OCI-LY7 (cell line): ENCODE measurements around the gene MEP1A. TPM values are rescaled to one million over a fixed set of nuclear protein-coding genes. Genes with fewer than 3 reads are reported as not detected.

Source experiments
- BruUV-seq: library from RNA; stranded (reverse); fragments of 400-500 nt; replicated peaks from 2 replicates; lab custom pipeline; 2021; lab: Mats Ljungman, UMichigan
- CTCF ChIA-PET: fragments of 300-600 bp; sonication (Branson Sonifier 250); formaldehyde crosslinking; loops from one replicate; lab custom pipeline; 2022; ENCODE audit warnings: antibody characterized with exemption; ENCODE audit not compliant: unreplicated experiment; lab: Charles Lee
- POLR2A ChIA-PET: fragments of 300-600 bp; sonication (Branson Sonifier 250); formaldehyde crosslinking; loops from one replicate; lab custom pipeline; 2022; ENCODE audit warnings: antibody characterized with exemption; lab: Charles Lee
- DNase-seq: peaks from one replicate; pipeline ENCODE4 v3.0.0-alpha.2; 2015; ENCODE audit warnings: low spot score
- H2AFZ ChIP-seq: fragments of 200-600 bp; sonication (generic), shearing (Covaris generic); 2 replicates; pipeline ENCODE4 v1.6.1; 2014; ENCODE audit warnings: mild to moderate bottlenecking, antibody characterized with exemption, low read length, moderate library complexity
- H3K27ac ChIP-seq: fragments of 200-600 bp; sonication (generic); 2 replicates; pipeline ENCODE4 v1.5.1; 2014; ENCODE audit warnings: mixed run types, low read depth, mild to moderate bottlenecking, moderate library complexity, low read length, inconsistent platforms; ENCODE audit not compliant: poor library complexity, severe bottlenecking
- H3K36me3 ChIP-seq: fragments of 200-600 bp; sonication (generic); 2 replicates; pipeline ENCODE4 v1.6.1; 2014; ENCODE audit warnings: mild to moderate bottlenecking, antibody characterized with exemption, low read length, moderate library complexity, mixed read lengths; ENCODE audit not compliant: insufficient read depth
- H3K4me1 ChIP-seq: fragments of 200-600 bp; sonication (generic); 2 replicates; pipeline ENCODE4 v1.5.1; 2014; ENCODE audit warnings: mild to moderate bottlenecking, low read length; ENCODE audit not compliant: insufficient read depth, poor library complexity, severe bottlenecking
- H3K4me2 ChIP-seq: fragments of 200-600 bp; sonication (generic); 2 replicates; pipeline ENCODE4 v1.6.1; 2014; ENCODE audit warnings: mild to moderate bottlenecking, low read length
- H3K4me3 ChIP-seq: fragments of 200-600 bp; sonication (generic); 2 replicates; pipeline ENCODE4 v1.5.1; 2014; ENCODE audit warnings: mild to moderate bottlenecking, low read depth, low read length; ENCODE audit not compliant: poor library complexity, severe bottlenecking
- H3K79me2 ChIP-seq: fragments of 200-600 bp; sonication (generic); 2 replicates; pipeline ENCODE4 v1.6.1; 2016; ENCODE audit warnings: low read depth, mild to moderate bottlenecking, low read length, moderate library complexity, mixed read lengths; ENCODE audit not compliant: insufficient read depth
- H3K9me2 ChIP-seq: fragments of 200-600 bp; sonication (generic); 2 replicates; pipeline ENCODE4 v1.6.1; 2016; ENCODE audit warnings: mild to moderate bottlenecking, low read length, mixed read lengths; ENCODE audit not compliant: insufficient read depth
- H3K9me3 ChIP-seq: fragments of 200-600 bp; sonication (generic); 2 replicates; pipeline ENCODE4 v1.6.1; 2014; ENCODE audit warnings: mild to moderate bottlenecking, mixed run types, low read length, mixed read lengths
- H4K20me1 ChIP-seq: fragments of 200-600 bp; sonication (generic); 2 replicates; pipeline ENCODE4 v1.6.1; 2014; ENCODE audit warnings: mild to moderate bottlenecking, antibody characterized with exemption, low read length, moderate library complexity, mixed read lengths; ENCODE audit not compliant: insufficient read depth
- CTCF ChIP-seq: fragments of 200-600 bp; sonication (generic); conservative IDR thresholded peaks from 2 replicates; pipeline ENCODE4 v1.5.1; 2014; ENCODE audit warnings: mild to moderate bottlenecking, antibody characterized with exemption, low read length, moderate library complexity, mixed read lengths
- EZH2phosphoT487 ChIP-seq: fragments of 200-600 bp; sonication (generic); IDR thresholded peaks from 2 replicates; pipeline ENCODE4 v1.6.1; 2018; ENCODE audit warnings: low read depth, borderline replicate concordance, mild to moderate bottlenecking, mixed run types, antibody characterized with exemption, low read length, moderate library complexity, mixed read lengths
- intact Hi-C: fragments of 100-400 bp; cut with micrococcal nuclease; formaldehyde crosslinking; loops from one replicate; pipeline ENCODE4 v1.10.0; 2022; ENCODE audit not compliant: unreplicated experiment
- total RNA-seq, 2 experiments: library from RNA; depleted of rRNA in 1 of 2; stranded (reverse); fragments of >200 nt in 1 of 2; shearing (Covaris generic) in 1 of 2; gene quantifications; 2 replicates each; pipeline ENCODE4 v1.2.3, GENCODE V29; 2014 to 2022

MEP1A gene
- total RNA-seq, 2 experiments from 2014 or later: not detected

- H4K20me1 ChIP-seq: no peaks in the 10 kb centered on the region
- ChIA-PET CTCF (no interaction called here), POLR2A (no interaction called here)
- no peak for DNase-seq
- H3K4me3 ChIP-seq: no peak overlapping the region
- H3K79me2 ChIP-seq: no peaks in the 10 kb centered on the region
- H3K27ac ChIP-seq: no peak overlapping the region
- no peaks in the 10 kb centered on the region for H3K4me1 ChIP-seq
- TF ChIP-seq CTCF (no peak), EZH2phosphoT487 (no peak)
- H3K9me2 ChIP-seq: no peaks in the 10 kb centered on the region
- no peaks in the 10 kb centered on the region for H3K9me3 ChIP-seq
- intact Hi-C loops: no loop called here
- no peak overlapping the region for H3K4me2 ChIP-seq
- no peaks in the 10 kb centered on the region for H3K36me3 ChIP-seq
- no peak overlapping the region for H2AFZ ChIP-seq
- no TSS peak for BruUV-seq
Measured at GRCh38 chr6:46865221-46865620, 72.0 kb downstream of the MEP1A start.

- H3K36me3 ChIP-seq: no peaks in the 10 kb centered on the region
- no peaks in the 10 kb centered on the region for H3K4me1 ChIP-seq
- CTCF ChIA-PET: no interaction called here
- no TSS peak for BruUV-seq
- H3K9me2 ChIP-seq: no peaks in the 10 kb centered on the region
- POLR2A ChIA-PET: no interaction called here
- no peaks in the 10 kb centered on the region for H3K9me3 ChIP-seq
- TF ChIP-seq CTCF: no peak
- intact Hi-C loops: no loop called here
- H3K4me3 ChIP-seq: no peak overlapping the region
- no peaks in the 10 kb centered on the region for H3K79me2 ChIP-seq
- no peak overlapping the region for H3K27ac ChIP-seq
- no peak overlapping the region for H3K4me2 ChIP-seq
- H2AFZ ChIP-seq: no peak overlapping the region
- DNase-seq: no peak
- no peaks in the 10 kb centered on the region for H4K20me1 ChIP-seq
Measured at GRCh38 chr6:46867411-46867810, 74.2 kb downstream of the MEP1A start.

- no peak overlapping the region for H3K4me2 ChIP-seq
Measured at GRCh38 chr6:46876126-46876525, 82.9 kb downstream of the MEP1A start.

More at GRCh38 chr6:46876126-46876525, 82.9 kb downstream of the MEP1A start:
- CTCF ChIA-PET: interaction anchor here (0.5 kb wide), 1 partner anchor 837 kb away, joined by 3 read pairs; no protein-coding TSS in a partner anchor
- no peak for DNase-seq
- Histone ChIP-seq H3K36me3 (no peaks in the 10 kb centered on the region), H3K9me2 (no peaks in the 10 kb centered on the region), H3K4me3 (no peak overlapping the region), H3K4me1 (no peaks in the 10 kb centered on the region), H3K27ac (no peak overlapping the region), H3K79me2 (no peaks in the 10 kb centered on the region), H3K9me3 (no peaks in the 10 kb centered on the region), H4K20me1 (no peaks in the 10 kb centered on the region), H2AFZ (no peak overlapping the region)
- no TSS peak for BruUV-seq
- TF ChIP-seq EZH2phosphoT487 (no peak), CTCF (no peak)
- POLR2A ChIA-PET: no interaction called here
- intact Hi-C loops: no loop called here
